Kidney capillary endothelial cell (primary cell): ENCODE results near the gene MED15.

Source experiments
- DNase-seq: peaks from one replicate; pipeline ENCODE4 v3.0.0-alpha.2; 2018; ENCODE audit warnings: low spot score

The MED15 gene

DNA sequence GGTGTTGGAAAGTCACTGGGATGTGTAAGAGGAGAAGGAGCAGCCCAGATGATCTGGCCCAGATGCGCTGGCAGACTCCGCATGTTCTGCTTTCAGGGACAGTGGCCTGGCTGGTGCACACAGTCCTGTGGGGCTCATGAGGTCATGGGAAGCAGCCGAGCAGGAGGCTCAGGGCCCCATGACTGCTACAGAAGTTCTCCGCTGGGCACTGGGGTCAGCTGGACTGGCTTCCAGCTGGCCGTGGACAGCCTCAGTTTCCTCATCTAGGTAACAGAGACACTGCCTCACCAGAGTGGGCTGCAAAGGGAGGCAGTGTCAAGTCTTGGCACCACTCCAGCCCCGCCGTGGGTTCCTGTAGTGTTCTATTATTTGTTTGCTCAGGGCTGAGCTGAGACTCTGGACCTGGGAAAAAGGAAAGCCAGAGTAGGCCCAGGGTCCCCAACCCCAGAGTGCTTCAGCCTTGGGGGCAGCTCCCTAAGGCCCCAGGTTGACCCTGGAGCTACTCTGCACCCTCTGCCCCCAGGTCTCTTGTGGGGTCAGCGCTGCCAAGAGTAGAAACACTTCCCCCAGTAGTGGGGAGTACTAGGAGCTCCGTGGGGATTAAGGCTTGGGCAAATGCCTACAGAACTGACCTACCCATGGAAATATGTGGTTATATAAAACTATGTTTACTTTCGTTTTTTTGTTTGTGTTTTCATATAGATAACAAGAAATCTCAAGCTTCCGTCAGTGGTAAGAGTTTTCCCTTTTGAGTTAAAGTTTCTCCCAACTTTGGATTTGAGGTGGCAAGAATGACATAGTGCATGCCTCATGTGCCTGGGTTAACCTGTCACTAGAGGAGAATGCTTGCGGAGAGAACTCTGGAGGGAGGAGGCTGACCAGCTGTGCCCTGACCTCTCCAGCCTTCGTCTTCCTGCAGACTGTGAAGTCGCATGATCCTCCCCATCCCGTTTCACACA is 45.3 kb downstream of the MED15 start:
- no peak for DNase-seq

DNA sequence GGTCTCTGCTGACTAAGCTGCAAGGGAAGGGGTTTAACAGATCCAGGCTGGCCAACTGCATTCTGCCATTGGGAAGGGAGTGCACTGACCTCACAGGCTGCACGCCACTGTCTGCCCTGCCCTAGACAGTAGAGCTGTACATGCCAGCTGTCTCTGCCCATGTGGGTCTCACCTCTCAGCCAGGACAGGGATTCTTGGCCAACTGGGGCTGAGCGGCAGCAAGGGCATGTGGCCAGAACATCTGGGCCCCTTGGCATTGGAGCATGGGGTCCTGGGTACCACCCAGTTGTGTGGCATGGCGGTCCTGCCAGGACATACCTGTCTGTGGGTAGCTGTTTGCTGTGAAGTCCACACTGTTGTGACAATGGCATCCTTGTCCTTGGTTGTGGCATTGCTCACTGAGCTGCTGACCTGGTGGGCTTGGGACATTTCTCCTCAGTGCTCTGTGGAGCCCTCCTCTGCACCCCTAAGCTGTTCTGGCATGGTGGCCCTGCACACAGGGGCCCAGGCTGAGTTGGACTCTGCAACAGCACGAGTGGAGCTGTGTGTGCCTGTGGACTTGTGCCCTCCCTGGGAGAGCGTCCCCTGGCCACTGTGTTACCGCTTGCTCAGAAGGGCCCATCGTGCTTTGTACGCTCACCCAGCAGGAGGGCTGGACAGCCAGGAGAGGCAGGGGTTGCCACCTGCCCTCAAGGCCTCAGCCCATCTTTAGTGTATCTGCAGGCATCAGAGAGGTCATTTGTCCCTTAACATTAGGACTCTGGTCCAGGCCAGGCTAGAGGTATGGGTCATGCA is 46.7 kb downstream of the MED15 start:
- no peak for DNase-seq

DNA sequence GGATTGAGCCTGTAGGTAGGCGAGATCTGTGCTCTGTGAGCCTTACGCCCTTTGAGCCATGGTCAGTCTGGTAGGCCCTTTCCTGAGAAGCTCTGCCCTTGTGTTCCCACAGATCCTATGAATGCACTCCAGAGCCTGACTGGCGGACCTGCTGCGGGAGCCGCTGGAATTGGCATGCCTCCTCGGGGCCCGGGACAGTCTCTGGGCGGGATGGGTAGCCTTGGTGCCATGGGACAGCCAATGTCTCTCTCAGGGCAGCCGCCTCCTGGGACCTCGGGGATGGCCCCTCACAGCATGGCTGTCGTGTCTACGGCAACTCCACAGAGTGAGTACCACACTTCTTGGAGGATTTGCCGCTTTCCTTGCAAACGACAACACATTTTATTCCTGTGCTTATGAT is 47.4 kb downstream of the MED15 start:
- no peak for DNase-seq

DNA sequence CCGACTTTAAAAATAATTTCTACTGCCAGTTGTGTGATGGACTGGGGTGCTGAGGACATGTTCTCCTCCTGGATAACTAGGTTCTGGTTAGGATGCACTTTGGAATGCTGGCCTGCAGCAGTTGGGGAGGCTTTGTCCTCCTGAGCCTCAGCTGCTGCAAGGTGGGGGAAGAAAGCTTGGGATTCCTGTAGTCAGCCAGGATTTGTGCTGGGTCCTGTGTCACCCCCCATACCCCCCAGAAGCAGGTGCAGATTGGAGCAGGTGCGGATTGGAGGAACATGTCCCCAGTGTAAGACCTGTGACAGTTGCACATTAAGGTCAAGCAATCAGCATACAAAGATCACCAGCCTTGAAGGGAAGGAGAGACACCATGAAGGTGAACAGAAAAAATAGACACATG is 51.1 kb downstream of the MED15 start:
- DNase-seq, result no peak

DNA sequence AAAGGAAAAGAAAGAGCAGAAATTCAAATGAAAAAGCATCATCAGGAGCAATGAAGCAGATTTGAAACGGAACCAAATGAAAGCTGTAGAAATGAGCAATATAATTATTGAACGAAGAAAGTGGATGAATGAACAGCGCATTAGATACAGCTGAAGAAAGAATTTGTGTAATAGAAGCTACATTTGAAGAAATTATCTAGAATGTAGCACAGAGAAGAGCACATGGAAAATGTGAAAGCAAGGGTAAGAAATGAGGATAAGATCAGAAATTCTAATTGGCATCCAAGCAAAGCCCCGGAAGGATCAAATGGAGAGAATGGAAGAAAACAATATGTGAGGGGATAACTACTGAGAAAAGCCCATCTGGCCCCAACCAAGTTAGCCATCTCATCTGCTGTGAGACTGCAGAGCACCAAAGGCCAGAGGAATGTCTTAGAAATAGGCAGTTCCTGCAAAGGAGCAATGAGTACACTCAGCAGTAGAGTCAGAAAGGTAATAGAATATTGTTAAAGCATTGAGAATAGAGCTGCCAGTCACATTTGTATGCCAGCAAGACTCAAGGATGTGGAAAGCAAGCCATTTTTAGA is 51.9 kb downstream of the MED15 start:
- no peak for DNase-seq

DNA sequence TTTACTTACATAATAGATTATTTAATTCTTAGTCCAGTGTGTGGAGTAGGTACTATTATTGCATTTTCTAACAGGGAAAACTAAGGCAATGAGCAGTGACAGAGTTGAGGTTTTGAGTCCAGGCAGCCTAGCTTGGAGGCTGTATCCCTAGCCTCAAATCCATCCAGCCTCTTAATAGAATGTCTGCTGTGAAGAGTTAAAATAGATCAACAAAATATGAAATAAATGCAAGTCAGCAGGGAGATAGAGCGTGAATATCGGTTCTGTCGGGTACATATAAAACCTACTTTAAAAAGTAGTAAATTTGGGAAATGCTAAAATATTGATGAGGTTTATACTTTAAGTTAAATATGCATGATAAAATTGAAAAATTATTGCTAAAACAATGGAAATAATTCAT is 53.3 kb downstream of the MED15 start:
- no peak for DNase-seq

DNA sequence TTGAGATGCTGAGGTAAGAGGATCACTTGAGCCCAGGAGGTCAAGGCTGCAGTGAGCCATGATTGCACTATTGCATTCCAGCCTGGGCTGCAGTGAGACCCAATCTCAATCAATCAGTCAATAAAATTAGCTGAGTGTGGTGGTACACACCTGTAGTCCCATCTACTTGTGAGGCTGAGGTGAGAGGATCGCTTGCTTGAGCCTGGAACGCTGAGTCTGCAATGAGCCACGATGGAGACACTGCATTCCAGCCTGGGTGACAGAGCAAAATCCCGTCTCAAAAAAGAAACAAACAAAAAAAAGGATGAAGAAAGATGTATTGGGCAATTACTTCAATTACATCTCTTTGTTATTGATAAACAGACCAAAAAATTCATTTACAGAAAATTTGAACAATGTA is 54.5 kb downstream of the MED15 start:
- DNase-seq, result no peak

DNA sequence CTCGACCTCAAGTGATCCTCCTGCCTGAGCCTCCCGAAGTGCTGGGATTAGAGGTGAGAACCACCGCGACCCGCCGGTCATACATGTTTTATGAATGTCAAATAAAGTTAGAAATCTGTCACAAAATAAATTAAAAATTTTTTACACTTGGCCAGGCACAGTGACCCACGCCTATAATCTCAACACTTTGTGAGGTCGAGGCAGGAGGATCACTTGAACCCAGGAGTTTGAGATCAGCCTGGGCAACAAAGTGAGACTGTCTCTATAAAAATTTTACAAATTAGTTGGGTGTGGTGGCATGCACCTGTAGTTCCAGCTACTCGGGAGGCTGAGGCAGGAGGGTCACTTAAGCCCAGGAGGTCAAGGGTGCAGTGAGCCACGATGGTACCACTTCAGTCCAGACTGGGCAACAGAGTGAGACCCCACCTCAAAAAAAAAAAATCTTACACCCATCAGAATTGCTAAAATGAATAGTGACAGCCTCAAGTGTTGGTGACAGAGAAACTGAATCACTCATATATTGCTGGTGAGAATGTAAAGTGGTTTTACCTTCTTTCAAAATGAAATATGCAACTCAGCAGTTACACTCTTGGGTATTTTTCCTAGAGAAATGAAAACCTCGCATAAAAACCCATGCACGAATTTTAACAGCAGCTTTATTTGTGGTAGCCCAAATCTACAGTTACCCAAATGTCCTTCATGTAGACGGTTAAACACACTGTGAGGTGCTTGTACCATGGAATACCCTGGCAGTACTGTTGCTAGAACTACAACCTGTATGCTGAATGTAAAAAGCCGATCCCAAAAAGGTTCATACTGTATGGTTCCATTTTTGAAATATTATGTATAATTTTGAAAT is 55.4 kb downstream of the MED15 start:
- no peak for DNase-seq

DNA sequence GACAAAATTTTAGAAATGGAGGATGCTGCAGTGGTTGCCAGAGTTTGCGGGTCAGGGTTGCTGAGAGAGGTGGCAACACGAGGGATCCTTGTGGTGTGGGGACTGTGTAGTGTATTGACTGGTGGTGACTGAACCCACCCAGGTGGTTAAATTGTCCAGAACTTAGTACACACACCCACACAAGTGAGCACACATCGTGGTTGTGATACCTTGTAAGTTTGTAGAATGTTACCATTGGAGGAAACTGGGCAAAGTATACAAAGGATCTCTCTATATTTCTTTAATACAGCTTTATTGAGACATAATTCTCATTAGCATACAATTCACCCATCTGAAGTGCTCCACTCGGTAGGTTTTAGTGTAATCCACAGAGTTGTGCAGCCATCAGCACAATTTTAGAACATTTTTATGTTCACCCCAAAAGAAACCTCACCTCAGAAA is 56.1 kb downstream of the MED15 start:
- DNase-seq, result no peak

DNA sequence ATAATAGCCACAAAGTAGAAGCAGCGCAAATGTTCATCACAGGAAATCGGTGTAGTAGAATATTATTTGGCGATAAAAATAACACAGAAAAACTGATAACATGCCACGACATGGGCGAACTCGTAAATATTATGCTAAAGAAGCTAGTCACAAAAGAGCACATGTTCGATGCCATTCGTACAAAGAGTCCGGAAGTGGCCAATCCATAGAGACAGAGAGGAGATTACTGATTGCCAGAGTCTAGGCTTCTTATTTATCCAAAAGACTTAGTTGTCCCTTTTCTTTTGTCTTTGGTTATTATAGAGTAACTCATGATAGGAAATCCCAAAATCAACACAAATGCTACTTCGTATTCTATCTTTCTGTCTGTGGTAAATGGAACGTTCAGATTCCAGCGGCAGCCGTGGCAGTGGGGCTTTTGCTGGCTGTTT is 56.5 kb downstream of the MED15 start:
- DNase-seq, result no peak

DNA sequence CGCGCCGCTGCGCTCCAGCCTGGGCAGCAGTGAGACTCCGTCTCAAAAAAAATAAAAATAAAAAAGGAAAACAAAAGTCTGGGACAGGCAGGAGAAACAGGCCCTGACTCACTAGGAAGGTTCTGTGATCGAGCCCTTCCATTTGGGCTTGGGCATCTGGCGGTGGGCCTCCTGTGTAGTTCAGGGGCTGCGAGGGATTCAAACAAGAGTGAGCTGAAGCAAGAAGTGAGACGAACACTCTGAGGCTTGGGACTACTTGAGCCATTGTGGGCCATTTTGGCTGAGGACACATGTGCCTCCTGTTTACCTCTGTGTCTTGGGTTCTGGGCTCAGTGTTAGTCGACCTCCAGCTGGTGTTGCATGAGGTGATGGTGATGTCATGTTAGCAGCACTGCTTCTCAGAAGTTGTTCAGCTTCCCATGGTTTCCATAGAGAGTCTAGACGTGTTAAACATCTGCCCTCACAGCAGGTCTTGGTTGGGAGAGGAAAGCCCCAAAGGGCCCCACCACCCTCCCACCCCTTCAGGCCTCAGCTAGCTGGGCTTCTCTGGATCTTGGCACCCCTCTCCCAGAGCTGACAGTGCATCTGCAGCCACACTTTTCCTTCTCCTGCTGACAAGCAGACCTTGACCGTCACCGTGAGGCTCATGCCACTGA is 57.8 kb downstream of the MED15 start:
- DNase-seq, result no peak

DNA sequence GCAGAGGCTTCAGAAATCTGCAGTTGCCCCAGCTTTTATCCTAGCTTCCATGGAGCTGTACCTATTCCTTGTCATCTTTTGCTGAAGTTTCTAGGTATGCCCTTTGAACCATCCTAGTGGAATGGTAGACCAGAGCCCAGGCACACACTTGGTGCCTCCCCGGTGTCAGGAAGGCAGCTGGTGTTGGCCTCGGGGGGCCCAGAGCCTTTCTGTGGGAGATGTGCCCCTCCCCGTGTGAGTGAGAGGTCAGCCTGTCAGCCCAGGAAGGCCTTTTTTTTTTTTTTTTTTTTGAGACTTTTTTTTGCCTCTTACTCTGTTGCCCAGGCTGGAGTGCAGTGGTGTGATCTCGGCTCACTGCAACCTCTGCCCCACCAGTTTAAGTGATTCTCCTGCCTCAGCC is 58.4 kb downstream of the MED15 start:
- DNase-seq, result no peak

DNA sequence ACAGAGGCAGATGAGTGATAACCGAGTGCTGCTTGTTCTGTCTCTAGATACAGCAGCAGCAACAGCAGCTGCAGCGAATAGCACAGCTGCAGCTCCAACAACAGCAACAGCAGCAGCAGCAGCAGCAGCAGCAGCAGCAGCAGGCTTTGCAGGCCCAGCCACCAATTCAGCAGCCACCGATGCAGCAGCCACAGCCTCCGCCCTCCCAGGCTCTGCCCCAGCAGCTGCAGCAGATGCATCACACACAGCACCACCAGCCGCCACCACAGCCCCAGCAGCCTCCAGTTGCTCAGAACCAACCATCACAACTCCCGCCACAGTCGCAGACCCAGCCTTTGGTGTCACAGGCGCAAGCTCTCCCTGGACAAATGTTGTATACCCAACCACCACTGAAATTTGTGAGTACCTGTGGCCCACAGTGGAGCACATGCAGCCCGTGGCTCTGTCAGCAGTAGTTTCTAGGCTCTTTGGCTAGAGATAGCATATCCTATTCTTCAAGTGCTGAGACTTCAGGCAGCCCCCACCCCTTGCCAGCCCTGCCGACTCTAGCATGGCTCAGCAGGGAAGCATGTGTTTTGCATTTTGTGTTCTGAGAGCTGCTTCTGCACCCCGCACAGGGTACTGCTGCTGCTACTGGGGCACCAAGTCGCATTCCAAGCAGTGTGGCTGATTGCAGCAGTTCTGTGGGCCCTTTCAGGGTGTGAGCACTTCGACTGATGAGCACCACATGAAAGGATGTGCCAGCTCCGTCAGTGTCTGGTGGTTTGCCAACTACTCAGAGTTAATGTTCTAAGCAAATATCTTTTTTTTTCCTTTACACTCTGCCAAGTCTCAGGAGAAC is 59.2 kb downstream of the MED15 start:
- no peak for DNase-seq

DNA sequence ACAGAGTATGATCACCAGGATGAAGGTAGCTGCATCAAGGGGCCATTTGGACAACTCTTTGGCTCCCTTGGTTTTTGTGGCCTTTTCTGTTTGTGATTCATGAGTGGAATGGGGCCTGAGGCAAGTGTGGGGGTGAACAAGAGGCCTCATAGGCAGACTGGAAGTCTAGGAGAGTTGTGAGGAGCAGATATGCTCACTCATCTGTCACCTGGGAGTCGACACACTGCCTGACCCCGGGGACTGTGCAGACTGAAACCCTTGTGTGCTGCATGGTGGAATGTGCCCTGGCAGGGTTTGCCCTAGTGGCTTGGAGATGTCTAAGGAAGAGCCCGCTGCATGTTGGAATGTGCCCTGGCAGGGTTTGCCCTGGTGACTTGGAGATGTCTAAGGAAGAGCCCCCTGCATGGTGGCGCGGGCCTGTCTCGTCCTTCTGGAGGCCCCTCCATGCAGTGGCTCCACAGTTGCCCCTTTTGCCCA is 60.0 kb downstream of the MED15 start:
- DNase-seq, result no peak

DNA sequence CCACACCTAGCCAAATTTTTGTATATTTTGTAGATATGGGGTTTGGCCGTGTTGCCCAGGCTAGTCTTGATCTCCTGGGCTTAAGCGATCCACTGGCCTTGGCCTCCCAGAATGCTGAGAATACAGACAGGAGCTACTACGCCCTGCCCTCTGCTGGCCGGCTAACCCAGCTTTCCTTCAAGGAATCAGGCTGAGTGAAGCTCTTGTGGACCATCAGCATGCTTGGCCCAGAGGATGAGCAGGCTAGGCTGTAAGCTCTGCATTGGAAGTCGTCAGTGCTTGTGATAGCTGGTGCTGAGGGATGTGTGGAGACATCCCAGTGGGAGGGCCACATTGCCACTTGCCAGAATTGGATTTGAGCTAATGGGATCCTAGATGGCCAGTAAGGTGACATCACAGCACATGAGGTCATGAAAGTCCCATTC is 60.6 kb downstream of the MED15 start:
- no peak for DNase-seq

DNA sequence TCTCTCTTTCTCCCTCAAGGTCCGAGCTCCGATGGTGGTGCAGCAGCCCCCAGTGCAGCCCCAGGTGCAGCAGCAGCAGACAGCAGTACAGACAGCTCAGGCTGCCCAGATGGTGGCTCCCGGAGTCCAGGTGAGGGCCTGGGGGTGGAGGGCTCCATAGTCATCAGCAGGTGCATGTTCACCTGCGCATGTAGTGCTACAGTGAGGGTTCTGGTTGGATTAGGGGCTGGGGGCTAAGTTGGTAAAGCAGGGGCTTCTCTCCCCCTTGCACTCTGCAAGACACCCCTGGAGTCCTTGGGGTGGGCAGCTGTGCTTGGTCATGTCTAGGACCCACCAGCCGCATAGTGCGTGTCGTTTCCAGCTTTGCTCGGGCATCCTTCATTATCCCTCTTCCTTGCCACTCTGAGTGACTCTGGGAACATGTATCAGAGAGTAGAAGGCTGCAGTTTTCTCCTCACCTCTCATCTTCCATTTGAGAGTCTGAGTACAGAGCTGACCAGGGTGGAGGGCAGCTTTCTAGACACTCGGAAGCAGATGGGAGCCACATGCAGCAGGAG is 61.2 kb downstream of the MED15 start:
- no peak for DNase-seq

DNA sequence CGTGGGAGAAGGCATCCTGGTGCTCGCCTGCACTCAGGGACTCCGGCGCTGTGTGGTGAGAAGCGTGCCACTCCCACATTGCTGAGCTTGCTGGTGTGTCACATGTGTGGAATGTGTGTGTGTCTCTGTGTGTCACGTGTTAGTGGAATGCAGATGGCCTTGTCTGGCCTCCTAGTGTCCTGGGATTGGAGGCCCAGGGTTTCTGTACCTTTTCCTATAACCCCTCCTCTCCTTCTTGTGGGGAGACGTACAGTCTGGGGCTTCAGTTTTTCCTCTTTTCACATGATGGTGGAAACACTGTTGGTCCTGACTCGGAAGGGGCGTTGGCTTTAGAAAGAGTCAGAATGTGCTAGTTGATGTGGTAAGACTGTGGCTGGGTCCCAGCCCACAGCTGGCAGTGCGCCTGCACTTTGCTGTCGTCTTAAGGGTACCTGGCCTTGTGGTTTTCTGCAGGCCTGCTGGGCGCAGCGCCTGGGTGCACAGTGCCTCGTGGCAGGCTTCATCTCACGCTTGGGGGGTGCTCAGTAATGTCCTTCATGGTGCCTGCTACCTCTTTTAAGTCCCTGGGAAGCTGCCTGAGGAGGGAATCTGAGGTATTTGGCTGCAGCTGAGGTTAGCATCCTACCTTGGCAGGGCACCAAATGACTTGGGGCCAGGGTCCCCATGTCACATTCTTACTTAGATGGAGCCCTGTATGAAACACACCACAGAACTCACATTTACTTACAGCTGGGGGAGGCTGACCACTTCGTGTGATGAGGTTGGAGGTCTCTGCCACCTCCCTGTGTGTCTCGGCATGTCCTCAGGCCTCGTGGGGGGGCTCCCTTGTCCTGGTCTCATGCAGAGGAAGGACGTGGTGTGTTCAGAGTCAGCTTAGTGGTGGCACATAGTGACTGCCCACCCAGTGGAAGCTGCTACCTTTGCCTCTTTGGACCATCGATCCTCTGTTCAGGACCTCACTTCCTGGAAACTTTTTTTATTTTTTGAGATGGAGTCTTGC is 61.9 kb downstream of the MED15 start:
- no peak for DNase-seq

DNA sequence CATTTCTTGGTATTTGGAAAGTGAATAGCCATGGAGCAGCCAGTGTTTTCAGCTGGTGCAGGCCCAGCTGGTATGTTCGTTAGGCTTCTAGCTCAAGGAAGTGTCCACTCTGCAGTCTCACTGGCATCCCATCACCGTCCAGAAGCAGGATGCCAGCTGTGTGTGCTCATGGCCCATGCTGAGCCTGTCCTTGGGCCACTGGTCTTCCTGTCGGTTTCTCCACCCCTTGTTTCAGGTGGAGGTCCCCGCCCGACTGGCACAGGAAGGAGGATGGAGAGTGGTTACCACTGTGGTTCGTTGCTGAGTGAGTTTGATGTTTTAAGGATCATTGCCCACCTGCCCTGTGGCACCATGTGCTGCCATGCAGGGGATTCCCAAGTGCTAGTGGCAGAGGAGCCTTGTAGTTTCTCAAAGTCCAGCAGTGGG is 63.7 kb downstream of the MED15 start:
- DNase-seq, result no peak
